SK-N-SH (cell line): ENCODE data around the gene DAPP1. TPM values are rescaled to one million over a fixed set of nuclear protein-coding genes. Genes with fewer than 3 reads are reported as not detected.

Experiments used
- CTCF ChIA-PET: fragments of 300-600, 350-600 bp; formaldehyde crosslinking; extraction: SDS; loops from one replicate; lab custom pipeline; 2021; lab: Yijun Ruan, JAX
- POLR2A ChIA-PET: fragments of 350-600 bp; sonication (Branson Sonifier 250); formaldehyde crosslinking; extraction: SDS; loops from one replicate; lab custom pipeline; 2020; ENCODE audit warnings: antibody characterized with exemption, inconsistent platforms; lab: Yijun Ruan, JAX
- DNase-seq: peaks from one replicate; pipeline ENCODE4 v3.0.0; 2012
- H2AFZ ChIP-seq: fragments of 200-600 bp; sonication (generic); 2 replicates; pipeline ENCODE4 v1.8.1; 2016; ENCODE audit warnings: antibody characterized with exemption, mild to moderate bottlenecking, low read depth
- H3F3A ChIP-seq: fragments of 200-600 bp; sonication (generic); replicated peaks from 2 replicates; pipeline ENCODE3; 2016; ENCODE audit warnings: antibody characterized with exemption, mild to moderate bottlenecking; ENCODE audit not compliant: insufficient read depth
- H3K27ac ChIP-seq, 2 experiments: fragments of 200-500 bp in 1 of 2; fragments of 200-600 bp in 1 of 2; sonication (Bioruptor generic) in 1 of 2; sonication (generic), shearing (Covaris generic) in 1 of 2; 2 replicates each; pipeline versions ENCODE4 v1.5.1 to v1.6.1; 2014 to 2016; ENCODE audit warnings: low read depth in 2 of 2, inconsistent platforms in 1 of 2, low read length in 1 of 2, mild to moderate bottlenecking in 1 of 2, mixed read lengths in 1 of 2
- H3K27me3 ChIP-seq: fragments of 200-600 bp; sonication (generic), shearing (Covaris generic); 2 replicates; pipeline ENCODE4 v1.6.1; 2016; ENCODE audit warnings: mixed run types; ENCODE audit not compliant: insufficient read depth
- H3K36me3 ChIP-seq, 2 experiments: fragments of 200-500 bp in 1 of 2; fragments of 200-600 bp in 1 of 2; sonication (Bioruptor generic) in 1 of 2; sonication (generic) in 1 of 2; replicated peaks in 1 of 2; 2 replicates each; pipeline versions ENCODE3 to v1.5.1; 2014 to 2016; ENCODE audit warnings: low read length in 1 of 2, mild to moderate bottlenecking in 1 of 2; ENCODE audit not compliant: insufficient read depth in 2 of 2, control insufficient read depth in 1 of 2
- H3K4me1 ChIP-seq, 2 experiments: fragments of 200-500 bp in 1 of 2; fragments of 200-600 bp in 1 of 2; sonication (Bioruptor generic) in 1 of 2; sonication (generic), shearing (Covaris generic) in 1 of 2; 2 replicates each; pipeline versions ENCODE4 v1.5.1 to v1.6.1; 2014 to 2016; ENCODE audit warnings: low read depth in 1 of 2, low read length in 1 of 2, mixed run types in 1 of 2; ENCODE audit not compliant: insufficient read depth in 2 of 2, control insufficient read depth in 1 of 2
- H3K4me2 ChIP-seq: fragments of 200-600 bp; sonication (generic), shearing (Covaris generic); 2 replicates; pipeline ENCODE4 v1.6.1; 2017; ENCODE audit warnings: mixed run types
- H3K4me3 ChIP-seq, 2 experiments: fragments of 200-500 bp in 1 of 2; fragments of 200-600 bp in 1 of 2; sonication (Bioruptor generic) in 1 of 2; sonication (generic), shearing (Covaris generic) in 1 of 2; 2 replicates each; pipeline versions ENCODE4 v1.5.1 to v1.8.1; 2014 to 2016; ENCODE audit warnings: low read depth in 2 of 2, inconsistent platforms in 1 of 2, low read length in 1 of 2, mild to moderate bottlenecking in 1 of 2, mixed read lengths in 1 of 2, moderate library complexity in 1 of 2
- H3K79me2 ChIP-seq: fragments of 200-600 bp; sonication (generic); 2 replicates; pipeline ENCODE4 v1.8.1; 2017; ENCODE audit warnings: mild to moderate bottlenecking; ENCODE audit not compliant: insufficient read depth
- H3K9ac ChIP-seq: fragments of 200-600 bp; sonication (generic); 2 replicates; pipeline ENCODE4 v1.6.1; 2017; ENCODE audit warnings: mixed run types
- H3K9me2 ChIP-seq: fragments of 200-600 bp; sonication (generic); 2 replicates; pipeline ENCODE4 v1.6.1; 2017; ENCODE audit warnings: mixed run types
- H3K9me3 ChIP-seq: fragments of 200-600 bp; sonication (generic); 2 replicates; pipeline ENCODE4 v1.6.1; 2017; ENCODE audit warnings: mixed run types, mild to moderate bottlenecking, moderate library complexity
- H4K20me1 ChIP-seq: fragments of 200-600 bp; sonication (generic); 2 replicates; pipeline ENCODE4 v1.6.1; 2017; ENCODE audit warnings: mild to moderate bottlenecking, mixed run types; ENCODE audit not compliant: insufficient read depth
- CTCF ChIP-seq: fragments of 200-600 bp; sonication (generic); IDR thresholded peaks from 2 replicates; pipeline ENCODE4 v1.6.1; 2017; ENCODE audit warnings: antibody characterized with exemption, mild to moderate bottlenecking, moderate library complexity
- ELF1 ChIP-seq: IDR thresholded peaks from 2 replicates; pipeline ENCODE4 v1.4.0; 2012
- EP300 ChIP-seq, 2 experiments: IDR thresholded peaks; 2 replicates each; pipeline versions ENCODE4 v1.4.0 to v1.6.1; 2012; ENCODE audit warnings: borderline replicate concordance in 1 of 2, low read depth in 1 of 2, low read length in 1 of 2
- EZH2phosphoT487 ChIP-seq: fragments of 200-600 bp; sonication (generic); IDR thresholded peaks from 2 replicates; pipeline ENCODE4 v1.6.1; 2017; ENCODE audit warnings: low read depth, mixed run types, mild to moderate bottlenecking, antibody characterized with exemption, moderate library complexity, borderline replicate concordance
- FOXJ3 ChIP-seq: sonication (generic); formaldehyde crosslinking; IDR thresholded peaks from 2 replicates; pipeline ENCODE4 v1.5.1; 2020; ENCODE audit warnings: mild to moderate bottlenecking, missing genetic modification reagents
- FOXM1 ChIP-seq: IDR thresholded peaks from 2 replicates; pipeline ENCODE4 v1.4.0; 2012; ENCODE audit warnings: low read depth, mild to moderate bottlenecking
- GATA2 ChIP-seq: sonication (generic); formaldehyde crosslinking; IDR thresholded peaks from 2 replicates; pipeline ENCODE4 v1.5.0; 2020; ENCODE audit warnings: mild to moderate bottlenecking, missing genetic modification reagents
- IRF3 ChIP-seq: fragments of 150-350 bp; IDR thresholded peaks from 2 replicates; pipeline ENCODE4 v1.6.1; 2016; ENCODE audit warnings: mild to moderate bottlenecking, low read depth, low read length
- JUND ChIP-seq: IDR thresholded peaks from 2 replicates; pipeline ENCODE4 v1.4.0; 2012
- MAX ChIP-seq: IDR thresholded peaks from 2 replicates; pipeline ENCODE4 v1.4.0; 2012; ENCODE audit warnings: low read depth
- MXI1 ChIP-seq: IDR thresholded peaks from 2 replicates; pipeline ENCODE4 v1.6.1; 2012; ENCODE audit warnings: mild to moderate bottlenecking, low read depth, low read length, improper control_type of control experiment
- NFIC ChIP-seq: IDR thresholded peaks from 2 replicates; pipeline ENCODE4 v1.4.0; 2012; ENCODE audit warnings: borderline replicate concordance
- RCOR1 ChIP-seq: fragments of 150-350 bp; IDR thresholded peaks from 2 replicates; pipeline ENCODE4 v1.6.1; 2017; ENCODE audit warnings: antibody characterized with exemption, low read length
- RFX5 ChIP-seq: IDR thresholded peaks from 2 replicates; pipeline ENCODE4 v1.6.1; 2012; ENCODE audit warnings: mild to moderate bottlenecking, improper control_type of control experiment, low read length
- RXRA ChIP-seq: IDR thresholded peaks from 2 replicates; pipeline ENCODE4 v1.4.0; 2012; ENCODE audit warnings: low read depth, mild to moderate bottlenecking, borderline replicate concordance
- SIN3A ChIP-seq: IDR thresholded peaks from 2 replicates; pipeline ENCODE4 v1.6.1; 2012; ENCODE audit warnings: low read depth, mild to moderate bottlenecking, low read length, moderate library complexity, borderline replicate concordance
- USF2 ChIP-seq: fragments of 150-350 bp; IDR thresholded peaks from 2 replicates; pipeline ENCODE4 v1.6.1; 2017; ENCODE audit warnings: antibody characterized with exemption, low read length, low read depth, borderline replicate concordance
- YY1 ChIP-seq: IDR thresholded peaks from 2 replicates; pipeline ENCODE4 v1.4.0; 2012; ENCODE audit warnings: low read depth, mild to moderate bottlenecking
- WGBS: methylation state at CpG from one replicate; pipeline ENCODE4 v1.1.6; 2017; ENCODE audit warnings: low lambda C conversion rate; 5-methylcytosine and 5-hydroxymethylcytosine counted together
- polyA plus RNA-seq, 3 experiments: library from polyadenylated mRNA; depleted of rRNA; stranded (reverse); fragments of >200 nt; gene quantifications; 2 replicates each; pipeline ENCODE4 v1.2.3, GENCODE V29; 2012

DAPP1 gene
- polyA plus RNA-seq, 1 of the 3 experiments (the other 2 are of a cell fraction) = not detected

- TF ChIP-seq CTCF = no peak
- TF ChIP-seq YY1 = no peak
- no peak for TF ChIP-seq SIN3A
Observed at GRCh38 chr4:99859618-99860017, 43.0 kb downstream of the DAPP1 start (continued).

- Histone ChIP-seq H3K27ac (no peak overlapping the region), H3K4me2 (no peak overlapping the region), H2AFZ (no peak overlapping the region), H3K36me3 (no peaks in the 10 kb centered on the region), H3K79me2 (no peaks in the 10 kb centered on the region), H3K4me1 (no peaks in the 10 kb centered on the region), H3K27me3 (no peaks in the 10 kb centered on the region), H3K4me3 (no peak overlapping the region), H3K9ac (no peak overlapping the region), H3K9me3 (no peaks in the 10 kb centered on the region), H4K20me1 (no peaks in the 10 kb centered on the region), H3F3A (no peaks in the 10 kb centered on the region), H3K9me2 (no peaks in the 10 kb centered on the region)
- ChIA-PET CTCF (interaction anchor here (0.6 kb wide), 1 partner anchor 1168 kb away, joined by 3 read pairs; no protein-coding TSS in a partner anchor), POLR2A (no interaction called here)
- 30% methylated on average over 2 of the region's 2 CpGs for WGBS
- no peak for TF ChIP-seq ELF1
- DNase-seq = no peak
Observed at GRCh38 chr4:99860521-99860920, 43.9 kb downstream of the DAPP1 start.

GRCh38 chr4:99861120-99861905, 44.7 kb downstream of the DAPP1 start:
- no peaks in the 10 kb centered on the region for H4K20me1 ChIP-seq
- no peak overlapping the region for H3K27ac ChIP-seq
- H3K4me3 ChIP-seq = no peak overlapping the region
- POLR2A ChIA-PET = no interaction called here
- H3K9me2 ChIP-seq = no peaks in the 10 kb centered on the region
- H3K4me2 ChIP-seq = no peak overlapping the region
- no peak overlapping the region for H2AFZ ChIP-seq
- no peaks in the 10 kb centered on the region for H3F3A ChIP-seq
- no peaks in the 10 kb centered on the region for H3K79me2 ChIP-seq
- no peaks in the 10 kb centered on the region for H3K27me3 ChIP-seq
- TF ChIP-seq MXI1 (no peak), MAX (no peak), EP300 (IDR thresholded peaks at IDR 0.05; ENCODE audit: borderline replicate concordance in 1 of 2, low read depth in 1 of 2, low read length in 1 of 2) (no peak), CTCF (no peak), SIN3A (no peak), USF2 (no peak), NFIC (no peak), GATA2 (CRISPR knock-in tag) (no peak), RFX5 (no peak), IRF3 (no peak), EZH2phosphoT487 (no peak), JUND (no peak), FOXM1 (no peak), FOXJ3 (CRISPR knock-in tag) (no peak), RCOR1 (no peak), RXRA (no peak)
- CTCF ChIA-PET = interaction anchor here (0.6 to 1.5 kb wide), 2 partner anchors 50 to 1167 kb away, joined by 3 to 4 read pairs; no protein-coding TSS in a partner anchor
- 22% methylated on average over 5 of the region's 5 CpGs for WGBS
- no peak for DNase-seq
- no peaks in the 10 kb centered on the region for H3K36me3 ChIP-seq
- no peaks in the 10 kb centered on the region for H3K9me3 ChIP-seq
- no peaks in the 10 kb centered on the region for H3K4me1 ChIP-seq
- no peak overlapping the region for H3K9ac ChIP-seq
